OCI-LY1 (cell line): ENCODE results near the gene PPM1F.
"Not testable (repeated sequence)": the region's sequence is repeated elsewhere in the genome, so short reads cannot be mapped to it uniquely, and the experiment has no call there.

Experiments used
- CTCF ChIP-seq: fragments of 200-600 bp; sonication (generic), shearing (Covaris generic); IDR thresholded peaks from 2 replicates; pipeline ENCODE4 v1.5.1; 2017; ENCODE audit warnings: mild to moderate bottlenecking, antibody characterized with exemption, low read length, moderate library complexity, mixed read lengths
- EZH2 ChIP-seq: fragments of 200-600 bp; sonication (generic), shearing (Covaris generic); IDR thresholded peaks from 2 replicates; pipeline ENCODE4 v1.8.0; 2017; ENCODE audit warnings: borderline replicate concordance, mixed run types, mild to moderate bottlenecking, antibody characterized with exemption, low read length, moderate library complexity, mixed read lengths

- not testable (repeated sequence) for TF ChIP-seq CTCF, EZH2
These were observed 68.7 kb downstream of the PPM1F start for GRCh38 chr22:21883930-21884329.
